Keratinocyte (primary cell): ENCODE measurements around the gene NCOR1. TPM values are rescaled to one million over a fixed set of nuclear protein-coding genes. Genes with fewer than 3 reads are reported as not detected.

ENCODE experiments used
- DNase-seq: peaks from one replicate; pipeline ENCODE4 v3.0.0-alpha.2; 2011; ENCODE audit warnings: low read depth, missing footprints, low spot score
- FAIRE-seq: peaks from 2 replicates; lab custom pipeline; 2011; peaks lifted over from hg19 to GRCh38; lab: Jason Lieb, UNC
- H2AFZ ChIP-seq: 2 replicates; pipeline ENCODE4 v1.6.0; 2012; ENCODE audit warnings: low read length, control low read depth, inconsistent platforms; ENCODE audit not compliant: control insufficient read depth
- H3K27ac ChIP-seq: 2 replicates; pipeline ENCODE4 v1.5.1; 2011; ENCODE audit warnings: low read length; ENCODE audit not compliant: control insufficient read depth, insufficient read depth
- H3K27me3 ChIP-seq: 3 replicates; pipeline ENCODE4 v1.6.0; 2011; ENCODE audit warnings: low read length; ENCODE audit not compliant: control insufficient read depth, insufficient read depth; ENCODE audit errors: extremely low read depth
- H3K36me3 ChIP-seq, 2 experiments: 2 replicates in 1 of 2; 3 replicates in 1 of 2; pipeline ENCODE4 v1.5.1; 2011; ENCODE audit warnings: low read length in 2 of 2, mild to moderate bottlenecking in 1 of 2; ENCODE audit not compliant: control insufficient read depth in 2 of 2, insufficient read depth in 2 of 2; ENCODE audit errors: extremely low read depth in 1 of 2
- H3K4me1 ChIP-seq: 3 replicates; pipeline ENCODE4 v1.5.1; 2011; ENCODE audit warnings: low read length; ENCODE audit not compliant: control insufficient read depth, insufficient read depth; ENCODE audit errors: extremely low read depth
- H3K4me2 ChIP-seq: 3 replicates; pipeline ENCODE4 v1.6.0; 2011; ENCODE audit warnings: low read depth, low read length; ENCODE audit not compliant: control insufficient read depth, insufficient read depth; ENCODE audit errors: extremely low read depth
- H3K4me3 ChIP-seq, 3 experiments: fragments of 200-600 bp in 1 of 3; sonication (generic) in 1 of 3; 2 replicates in 2 of 3; 3 replicates in 1 of 3; pipeline ENCODE4 v1.5.1; 2011 to 2016; ENCODE audit warnings: low read length in 3 of 3, mild to moderate bottlenecking in 3 of 3, control low read depth in 2 of 3, inconsistent platforms in 1 of 3, low read depth in 1 of 3, mixed read lengths in 1 of 3, mixed run types in 1 of 3, moderate library complexity in 1 of 3; ENCODE audit not compliant: control insufficient read depth in 2 of 3, insufficient read depth in 2 of 3; ENCODE audit errors: extremely low read depth in 1 of 3
- H3K79me2 ChIP-seq: 2 replicates; pipeline ENCODE4 v1.6.0; 2012; ENCODE audit warnings: low read length; ENCODE audit not compliant: control insufficient read depth, insufficient read depth
- H3K9ac ChIP-seq: 3 replicates; pipeline ENCODE4 v1.6.0; 2011; ENCODE audit warnings: low read length; ENCODE audit not compliant: control insufficient read depth, insufficient read depth; ENCODE audit errors: extremely low read depth
- H3K9me1 ChIP-seq: 3 replicates; pipeline ENCODE4 v1.6.0; 2011; ENCODE audit warnings: low read length; ENCODE audit not compliant: control insufficient read depth, insufficient read depth; ENCODE audit errors: extremely low read depth
- H3K9me3 ChIP-seq: 2 replicates; pipeline ENCODE4 v1.5.1; 2012; ENCODE audit warnings: low read depth, low read length; ENCODE audit not compliant: control insufficient read depth
- H4K20me1 ChIP-seq: 3 replicates; pipeline ENCODE4 v1.6.0; 2011; ENCODE audit warnings: low read length; ENCODE audit not compliant: control insufficient read depth, insufficient read depth; ENCODE audit errors: extremely low read depth
- CTCF ChIP-seq, 3 experiments: IDR thresholded peaks in 1 of 3; conservative IDR thresholded peaks in 1 of 3; optimal IDR thresholded peaks in 1 of 3; 2 replicates in 2 of 3; 3 replicates in 1 of 3; pipeline versions ENCODE3 to v1.5.1; 2011; ENCODE audit warnings: low read length in 3 of 3, mild to moderate bottlenecking in 3 of 3, moderate library complexity in 2 of 3, control low read depth in 1 of 3, inconsistent platforms in 1 of 3; ENCODE audit not compliant: insufficient read depth in 2 of 3; ENCODE audit errors: extremely low read depth in 1 of 3
- EZH2 ChIP-seq: IDR thresholded peaks from one replicate; pipeline ENCODE4 v1.6.1; 2012; ENCODE audit warnings: inconsistent platforms, mild to moderate bottlenecking, low read length, moderate library complexity
- dilution Hi-C: fragments of 300-500 bp; cut with MboI; formaldehyde crosslinking; loops from one replicate; pipeline ENCODE4 v1.7.0; 2020; ENCODE audit warnings: low sequenced_read_pairs; ENCODE audit not compliant: extremely low pct_ligation_motif_present
- polyA plus RNA-seq, 5 experiments: library from polyadenylated mRNA; depleted of rRNA in 3 of 5; stranded (reverse) in 3 of 5; stranded (forward) in 1 of 5; unstranded in 1 of 5; fragments of >200 nt; gene quantifications; 1 replicate in 1 of 5; 2 replicates in 3 of 5; 3 replicates in 1 of 5; pipeline versions ENCODE4 v1.2.1 to v1.2.3, GENCODE V29; 2011 to 2012; ENCODE audit warnings: missing spikeins in 2 of 5, low read depth in 1 of 5, low replicate concordance in 1 of 5

NCOR1 gene
- polyA plus RNA-seq, 1 donor (not counting 4 experiments of a cell fraction or from before 2014, with no cell fraction given), result 59.8 TPM

GRCh38 chr17:16247586-16247984 lies 32.3 kb upstream of the NCOR1 start:
- Histone ChIP-seq H3K36me3 (peaks cover 0 to 3% of the 10 kb centered on the region in 2 experiments), H2AFZ (no peak overlapping the region), H3K4me3 (no peak overlapping the region), H3K9ac (no peak overlapping the region), H3K9me1 (no peaks in the 10 kb centered on the region), H4K20me1 (no peaks in the 10 kb centered on the region), H3K4me2 (no peak overlapping the region), H3K4me1 (peaks cover 3% of the 10 kb centered on the region), H3K27me3 (no peaks in the 10 kb centered on the region), H3K9me3 (no peaks in the 10 kb centered on the region), H3K79me2 (no peaks in the 10 kb centered on the region), H3K27ac (no peak overlapping the region)
- dilution Hi-C loops, result no loop called here
- DNase-seq (no peak), FAIRE-seq (no peak)
- TF ChIP-seq CTCF (optimal IDR thresholded peaks at IDR 0.05 in 1 of 3, IDR thresholded peaks at IDR 0.05 in 1 of 3, conservative IDR thresholded peaks at IDR 0.05 in 1 of 3; ENCODE audit: extremely low read depth in 1 of 3, insufficient read depth in 2 of 3, low read length in 3 of 3) (no peak), EZH2 (no peak)

- peaks cover 0 to 3% of the 10 kb centered on the region in 2 experiments for H3K36me3 ChIP-seq
- H2AFZ ChIP-seq, result no peak overlapping the region
- dilution Hi-C loops, result no loop called here
- no peak overlapping the region for H3K4me3 ChIP-seq
- H3K27ac ChIP-seq, result no peak overlapping the region
- no peak for TF ChIP-seq CTCF (optimal IDR thresholded peaks at IDR 0.05 in 1 of 3, IDR thresholded peaks at IDR 0.05 in 1 of 3, conservative IDR thresholded peaks at IDR 0.05 in 1 of 3; ENCODE audit: extremely low read depth in 1 of 3, insufficient read depth in 2 of 3, low read length in 3 of 3)
- TF ChIP-seq EZH2, result no peak
- FAIRE-seq (no peak), DNase-seq (no peak)
- H3K9me1 ChIP-seq, result no peaks in the 10 kb centered on the region
- H3K9me3 ChIP-seq, result no peaks in the 10 kb centered on the region
- H3K4me2 ChIP-seq, result no peak overlapping the region
- H3K79me2 ChIP-seq, result no peaks in the 10 kb centered on the region
- no peak overlapping the region for H3K9ac ChIP-seq
- H3K4me1 ChIP-seq, result no peaks in the 10 kb centered on the region
- H4K20me1 ChIP-seq, result no peaks in the 10 kb centered on the region
- no peaks in the 10 kb centered on the region for H3K27me3 ChIP-seq
Measured at GRCh38 chr17:16243801-16244567, 28.6 kb upstream of the NCOR1 start.
